GM21515 (cell line): ENCODE data around the gene ATXN10.
"Not testable (repeated sequence)": the region's sequence is repeated elsewhere in the genome, so short reads cannot be mapped to it uniquely, and the experiment has no call there.

ENCODE experiments used
- ATAC-seq: cut with Tn5 transposase; IDR thresholded peaks from one replicate; pipeline ENCODE4 v1.9.1; 2021; ENCODE audit not compliant: unreplicated experiment

ATXN10 gene

DNA sequence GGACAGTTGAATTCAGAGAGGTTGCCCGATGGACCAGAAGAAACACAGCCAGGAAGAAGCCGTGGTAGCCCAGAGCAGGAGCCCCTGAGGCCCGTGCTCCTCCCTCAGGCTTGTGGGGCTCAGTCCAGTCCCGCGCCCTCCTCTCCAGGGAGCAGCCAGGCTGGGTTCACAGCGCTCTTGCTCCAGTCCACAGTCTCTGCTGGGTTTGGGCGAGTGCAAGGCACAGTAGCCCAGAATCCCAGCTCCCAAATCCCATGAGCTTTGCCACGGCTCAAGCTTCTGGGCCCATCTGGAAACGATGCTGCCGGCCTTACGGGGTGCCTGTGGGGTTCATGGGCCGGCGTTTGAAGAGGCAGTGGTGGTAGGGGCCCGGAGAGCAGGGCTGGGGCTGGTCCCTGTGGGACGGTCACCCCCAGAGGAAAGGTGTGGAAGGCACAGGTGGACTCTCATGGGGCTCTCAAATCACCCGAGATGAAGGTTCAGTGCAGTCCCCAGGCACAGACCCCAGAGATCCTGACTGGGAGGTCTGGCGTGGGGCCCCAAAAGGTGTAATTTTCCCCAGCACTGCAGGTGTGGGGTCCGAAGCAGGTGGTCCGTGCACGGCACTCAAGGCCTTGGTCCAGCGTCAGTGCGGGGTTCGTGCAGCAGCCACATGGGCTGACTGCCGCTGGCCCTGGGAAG, 30.6 kb upstream of the ATXN10 start:
- no peak for ATAC-seq

DNA sequence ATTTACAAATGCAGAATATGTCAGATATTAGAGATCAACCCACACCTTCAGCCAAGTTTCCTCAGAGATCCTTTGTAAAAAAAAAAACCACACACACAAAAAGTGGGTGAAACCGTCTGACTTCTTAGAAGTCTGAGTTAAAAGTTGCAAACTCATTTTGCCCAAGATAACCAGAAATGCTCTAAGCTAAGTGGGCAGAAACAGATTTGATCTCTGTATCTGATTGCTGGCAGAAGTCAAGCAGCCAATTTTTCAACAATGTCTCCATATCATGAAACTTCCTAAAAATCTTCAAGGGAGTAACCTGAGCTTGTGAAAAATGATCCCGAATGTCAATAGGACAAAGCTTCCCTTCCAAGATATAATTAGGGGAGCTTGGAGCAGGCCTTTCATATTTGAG, 28.6 kb upstream of the ATXN10 start:
- ATAC-seq: no peak

DNA sequence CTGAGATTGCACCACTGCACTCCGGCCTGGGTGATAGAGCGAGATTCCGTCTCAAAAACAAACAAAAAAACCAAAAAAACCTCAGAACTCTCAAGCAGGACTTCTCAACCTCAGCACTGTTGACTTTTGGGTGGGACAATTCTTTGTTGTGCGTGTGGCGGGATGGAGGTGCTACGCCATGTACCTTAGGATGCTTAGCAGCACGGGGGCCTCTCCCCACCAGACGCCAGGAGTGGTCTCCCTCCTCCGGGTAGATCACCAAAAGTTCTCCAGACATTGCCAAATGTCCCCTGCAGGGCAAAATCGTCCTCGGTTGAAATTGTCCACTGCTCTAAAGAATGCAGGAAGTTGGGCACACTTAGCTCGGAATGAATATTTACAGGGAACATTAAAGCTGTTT, 26.9 kb upstream of the ATXN10 start:
- no peak for ATAC-seq

DNA sequence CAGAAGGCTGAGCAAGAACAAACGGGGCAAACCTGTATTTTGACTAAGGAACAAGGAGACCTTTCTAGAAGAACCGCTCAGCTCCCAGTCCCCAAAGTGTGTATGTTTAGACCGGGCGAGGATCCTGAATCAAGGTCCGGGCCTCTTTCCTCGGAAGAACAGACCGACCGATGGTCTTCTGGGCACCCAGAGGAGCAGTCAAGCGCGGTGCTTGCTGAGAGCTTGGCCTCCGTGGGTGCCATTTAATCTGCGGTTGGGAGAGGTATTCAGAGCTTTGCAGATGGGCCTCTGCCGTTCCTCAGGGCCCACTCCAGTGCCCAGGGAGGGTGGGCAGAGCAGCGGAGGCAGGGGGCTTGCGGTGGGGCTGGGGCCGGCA, 26.5 kb upstream of the ATXN10 start:
- ATAC-seq: no peak

DNA sequence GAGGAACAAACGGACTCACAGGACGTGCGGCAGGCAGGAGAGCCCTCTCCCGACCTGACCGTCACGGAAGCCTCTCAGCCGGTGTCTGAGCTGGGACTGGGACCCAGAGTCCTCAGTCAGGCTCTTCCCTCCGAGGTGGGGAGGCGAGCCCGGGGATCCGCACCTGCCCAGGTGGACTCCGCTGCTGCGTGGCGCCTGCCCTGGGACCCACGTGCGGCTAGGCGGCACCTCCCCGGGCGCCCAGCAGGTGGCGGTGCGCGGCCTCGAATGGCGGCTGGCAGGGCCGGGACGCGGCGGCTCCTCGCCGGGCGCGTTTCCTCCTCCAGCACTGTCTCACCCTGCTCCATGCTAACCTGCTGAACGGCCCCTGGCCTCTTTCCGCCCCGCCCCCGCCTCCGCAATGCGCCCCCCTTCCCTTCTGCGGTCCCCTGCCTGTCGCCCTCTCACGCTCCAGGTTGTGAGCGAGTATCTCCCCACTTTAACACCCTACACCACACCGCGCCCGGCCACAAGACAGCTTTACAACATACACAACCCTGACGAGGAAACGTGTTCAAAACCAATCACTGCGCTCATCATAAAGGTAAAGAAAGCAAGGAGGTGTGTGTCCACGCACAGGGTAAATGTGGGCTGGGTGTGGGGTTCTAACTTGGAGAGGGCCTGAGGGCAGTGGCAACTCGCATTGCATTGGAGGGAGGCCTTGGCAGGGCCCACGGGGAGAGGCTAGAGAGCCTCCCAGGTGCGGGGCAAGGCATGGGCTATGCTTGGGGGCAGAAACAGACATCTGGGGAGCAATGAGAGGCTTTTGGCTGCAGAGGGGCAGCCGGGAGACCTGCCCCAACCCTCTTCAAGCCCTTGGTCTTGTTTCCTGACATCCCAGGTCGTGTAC, 25.9 kb upstream of the ATXN10 start:
- ATAC-seq: no peak

DNA sequence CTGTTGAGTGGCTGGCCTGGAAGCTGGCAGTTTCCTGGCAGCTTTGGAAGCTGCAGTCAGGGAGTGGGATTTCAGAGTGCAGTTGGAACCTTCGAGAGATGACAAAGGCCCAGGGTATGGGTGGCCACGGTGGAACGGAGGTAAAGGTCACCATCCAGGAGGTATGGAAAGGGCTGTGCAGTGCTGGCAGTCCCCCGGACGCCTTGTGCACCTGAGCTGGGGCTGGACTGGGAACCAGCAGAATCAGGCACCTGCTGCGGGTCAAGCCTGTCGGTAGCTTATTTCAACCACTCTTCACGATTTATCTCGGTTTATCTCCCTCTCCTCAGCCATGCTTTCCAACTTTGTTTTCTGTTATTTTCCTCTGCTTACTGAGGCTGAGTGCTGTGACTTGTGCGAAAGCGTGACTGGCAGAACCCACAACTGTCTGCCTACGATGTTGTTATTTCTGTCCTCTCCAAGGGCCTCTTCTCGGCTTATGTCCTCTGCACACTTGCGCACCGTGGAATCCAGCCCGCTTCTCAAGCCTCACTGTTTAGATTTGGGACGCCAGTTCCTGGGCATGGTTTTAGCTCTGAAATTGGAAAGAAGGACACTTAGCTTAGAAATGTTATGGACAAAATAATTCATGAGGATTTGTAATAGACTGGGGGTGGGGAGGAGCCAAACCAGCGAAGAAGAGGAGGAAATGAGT, 24.0 kb upstream of the ATXN10 start:
- no peak for ATAC-seq

DNA sequence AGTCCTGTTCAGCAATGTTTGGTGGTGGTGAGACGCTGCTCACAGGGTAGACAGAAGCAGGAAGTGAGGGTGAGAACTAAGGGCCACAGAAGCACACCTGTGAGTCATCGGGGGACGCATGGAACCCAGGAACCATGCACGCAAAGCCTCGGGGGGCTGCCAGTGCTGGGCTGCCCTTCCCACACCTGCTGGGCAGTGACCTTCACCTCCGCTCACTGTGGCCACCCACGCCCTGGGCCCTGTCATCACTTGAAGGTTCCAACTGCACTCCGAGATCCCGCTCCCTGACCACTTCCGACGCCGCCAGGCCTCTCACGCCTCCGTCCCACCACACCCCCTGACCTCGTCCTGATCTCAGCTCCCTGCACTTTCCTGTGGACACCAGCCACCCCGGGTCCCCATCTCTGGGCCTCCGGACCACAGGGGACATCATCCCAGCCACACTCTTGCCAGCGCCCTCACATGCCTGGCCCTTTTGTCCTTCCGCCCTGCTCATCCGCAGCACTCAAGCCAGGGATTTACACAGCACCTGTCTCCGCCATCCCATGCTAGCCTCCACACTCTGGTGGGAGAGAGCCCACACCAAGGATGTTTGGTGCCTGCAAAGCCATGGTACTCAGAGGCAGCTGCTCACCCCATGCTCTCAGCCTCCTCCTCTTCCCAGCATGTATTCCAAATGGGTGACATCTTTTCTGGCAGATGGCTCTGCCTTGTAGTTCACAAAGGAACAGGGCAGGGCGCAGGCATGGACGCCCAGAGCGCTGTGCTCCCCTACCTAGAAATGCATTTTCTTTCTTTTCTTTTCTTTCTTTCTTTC, 23.1 kb upstream of the ATXN10 start:
- no peak for ATAC-seq

DNA sequence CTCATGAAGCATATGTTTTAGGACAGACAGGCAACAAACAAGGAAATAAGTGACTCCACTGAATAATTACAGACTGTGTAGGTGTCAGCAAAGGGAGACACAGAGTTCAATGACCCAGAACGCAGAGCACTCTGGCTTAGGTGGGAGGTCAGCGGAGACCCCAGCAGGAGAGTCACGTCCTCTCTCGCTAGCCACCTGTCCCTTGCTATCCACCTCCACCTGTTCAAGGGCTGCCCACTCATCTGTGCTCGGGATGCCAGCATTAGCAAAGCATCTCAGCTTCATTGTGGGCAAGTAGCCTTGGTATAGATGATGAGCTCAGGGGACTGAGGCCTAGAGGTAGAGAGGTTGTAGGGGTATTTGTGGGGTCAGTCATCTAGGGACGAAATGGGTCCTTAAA, 21.8 kb upstream of the ATXN10 start:
- no peak for ATAC-seq

DNA sequence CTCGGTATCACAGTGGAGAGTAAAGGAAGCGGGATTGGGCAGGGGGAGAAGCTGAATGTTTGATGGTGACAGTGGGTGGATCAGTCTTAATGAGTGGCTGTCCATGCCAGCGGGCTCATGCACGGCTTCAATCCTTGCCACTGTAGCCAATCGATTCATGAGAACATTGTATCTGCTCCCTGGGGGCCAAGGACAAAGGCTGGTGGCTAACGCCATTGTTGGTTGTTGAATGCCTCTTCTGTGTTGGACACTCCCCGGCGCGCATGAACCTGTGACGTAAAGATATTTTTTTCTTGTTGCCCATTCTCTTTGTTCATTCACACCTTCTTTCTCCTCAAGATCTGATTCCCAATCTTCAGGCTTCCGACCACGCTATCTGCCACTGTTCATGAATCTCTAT, 20.9 kb upstream of the ATXN10 start:
- ATAC-seq: no peak

DNA sequence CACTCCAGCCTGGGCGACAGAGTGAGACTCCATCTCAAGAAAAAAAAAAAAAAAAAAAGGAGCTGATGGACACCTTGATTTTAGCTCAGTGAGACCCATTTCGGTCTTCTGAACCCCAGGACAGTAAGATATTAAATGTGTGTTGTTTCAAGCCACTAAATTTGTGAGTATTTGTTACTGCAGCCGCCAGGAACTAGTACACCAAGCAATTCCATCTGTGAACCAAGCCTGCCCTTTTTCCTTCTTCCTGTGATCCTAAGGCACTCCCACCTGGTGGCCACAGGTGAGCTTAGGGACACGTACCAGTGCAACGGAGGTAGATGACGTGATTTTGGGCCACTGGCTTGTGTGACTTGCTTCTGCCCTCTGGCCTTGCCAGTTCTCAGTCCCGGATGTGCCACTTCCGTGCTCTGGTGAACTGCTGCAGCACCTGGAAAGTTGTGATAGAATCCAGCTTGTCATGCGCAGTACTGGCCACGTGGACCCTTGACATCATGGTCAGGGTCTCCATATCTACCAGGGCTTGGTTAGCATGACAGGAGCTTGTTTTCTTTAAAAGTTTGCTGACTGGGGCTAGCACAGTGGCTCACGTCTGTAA, 19.6 kb upstream of the ATXN10 start:
- no peak for ATAC-seq

DNA sequence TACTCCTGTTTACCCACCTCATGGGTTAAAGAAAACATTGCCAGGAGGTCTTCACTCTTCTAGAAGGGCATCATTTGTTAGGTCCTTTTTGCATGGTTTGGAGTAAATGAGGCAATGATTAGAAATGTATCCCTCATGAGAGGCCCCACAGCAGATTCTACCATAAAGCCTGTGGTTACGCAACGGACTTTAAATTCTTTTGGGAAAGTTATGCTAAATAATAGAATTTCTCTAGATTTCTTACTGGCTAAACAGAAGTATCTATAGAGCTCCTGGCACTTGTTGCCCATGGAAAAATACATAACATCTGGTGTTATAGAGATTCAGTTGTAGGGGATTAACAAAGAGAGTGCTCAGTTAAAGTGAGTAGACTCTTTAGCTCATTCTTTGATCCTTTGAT, 15.1 kb upstream of the ATXN10 start:
- no peak for ATAC-seq

DNA sequence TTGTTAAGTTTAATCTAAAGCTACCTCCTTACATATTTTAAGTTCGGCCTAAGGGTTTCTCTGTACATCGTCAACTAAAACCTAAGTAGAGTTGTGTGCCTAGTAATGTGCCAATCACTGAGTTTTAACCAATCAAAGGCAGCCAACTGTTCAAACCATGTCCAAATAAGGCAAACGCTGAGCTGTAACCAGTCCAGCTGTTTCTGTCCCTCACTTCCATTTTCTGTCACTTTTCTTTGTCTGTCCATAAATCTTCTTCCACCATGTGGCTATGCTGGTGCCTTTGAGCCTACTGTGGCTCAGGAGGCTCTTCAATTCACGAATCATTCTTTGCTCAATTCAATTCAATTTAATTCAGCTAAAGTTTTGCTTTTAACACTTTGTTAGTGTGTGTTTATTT, 13.9 kb upstream of the ATXN10 start:
- ATAC-seq: no peak

DNA sequence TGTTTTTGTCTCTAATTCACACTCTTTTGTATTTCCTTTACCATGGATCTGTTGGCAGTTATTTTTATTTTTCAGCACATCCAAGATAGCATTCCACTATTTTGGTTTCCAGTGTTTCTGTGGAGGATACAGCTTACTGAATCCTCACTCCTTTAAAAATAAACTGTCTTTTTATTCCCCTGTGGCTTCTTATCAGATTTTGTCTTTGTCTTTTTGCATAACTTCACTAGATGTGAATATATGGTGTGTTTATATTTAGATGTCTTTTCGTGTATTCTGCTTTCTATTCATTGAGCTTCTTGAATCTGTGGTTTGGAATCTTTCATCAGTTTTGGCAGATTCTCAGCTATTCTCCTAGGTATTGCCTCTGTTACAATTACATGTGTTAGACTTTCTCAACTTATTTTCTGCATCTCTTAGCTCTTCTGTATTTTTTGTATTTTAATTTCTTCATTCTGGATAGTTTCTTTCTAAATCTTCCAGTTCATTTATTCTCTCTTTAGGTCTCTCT, 7.4 kb upstream of the ATXN10 start:
- ATAC-seq: no peak

DNA sequence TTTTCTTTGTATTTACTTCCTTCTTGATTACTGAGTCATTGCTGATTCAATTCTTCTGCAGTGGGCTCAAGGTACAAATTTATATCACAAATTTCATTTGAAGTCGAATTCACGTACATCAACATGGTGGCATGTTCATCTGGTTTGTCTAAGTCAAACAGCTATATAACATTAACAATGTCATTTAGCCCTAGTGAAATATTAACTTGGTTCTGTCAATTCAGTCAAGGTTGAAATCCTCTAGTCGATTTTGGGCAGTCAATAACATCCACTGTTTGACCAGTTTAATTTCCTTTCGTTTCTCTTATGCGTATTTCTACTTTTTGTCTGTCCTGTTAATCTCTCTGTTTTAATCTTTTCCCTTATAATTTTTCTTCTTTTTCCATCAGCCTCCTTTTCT, 4.1 kb upstream of the ATXN10 start:
- ATAC-seq: no peak

DNA sequence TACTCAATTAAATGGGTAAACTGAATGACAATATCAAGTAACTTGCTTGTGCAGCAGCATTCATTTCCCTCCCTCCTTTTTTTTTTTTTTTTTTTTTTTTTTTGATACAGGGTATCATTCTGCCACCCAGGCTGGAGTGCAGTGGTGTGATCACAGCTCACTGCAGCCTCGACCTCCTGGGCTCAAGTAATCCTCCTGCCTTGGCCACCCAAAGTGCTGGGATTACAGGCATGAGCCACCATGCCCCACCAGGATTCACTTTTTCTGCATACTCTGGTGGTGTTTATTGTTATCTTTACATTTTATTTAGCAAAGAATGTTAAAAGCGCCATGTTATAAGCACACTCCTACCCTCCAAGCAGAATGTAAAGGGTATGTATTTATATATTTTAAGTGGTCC, 1.3 kb upstream of the ATXN10 start:
- ATAC-seq: not testable (repeated sequence)

DNA sequence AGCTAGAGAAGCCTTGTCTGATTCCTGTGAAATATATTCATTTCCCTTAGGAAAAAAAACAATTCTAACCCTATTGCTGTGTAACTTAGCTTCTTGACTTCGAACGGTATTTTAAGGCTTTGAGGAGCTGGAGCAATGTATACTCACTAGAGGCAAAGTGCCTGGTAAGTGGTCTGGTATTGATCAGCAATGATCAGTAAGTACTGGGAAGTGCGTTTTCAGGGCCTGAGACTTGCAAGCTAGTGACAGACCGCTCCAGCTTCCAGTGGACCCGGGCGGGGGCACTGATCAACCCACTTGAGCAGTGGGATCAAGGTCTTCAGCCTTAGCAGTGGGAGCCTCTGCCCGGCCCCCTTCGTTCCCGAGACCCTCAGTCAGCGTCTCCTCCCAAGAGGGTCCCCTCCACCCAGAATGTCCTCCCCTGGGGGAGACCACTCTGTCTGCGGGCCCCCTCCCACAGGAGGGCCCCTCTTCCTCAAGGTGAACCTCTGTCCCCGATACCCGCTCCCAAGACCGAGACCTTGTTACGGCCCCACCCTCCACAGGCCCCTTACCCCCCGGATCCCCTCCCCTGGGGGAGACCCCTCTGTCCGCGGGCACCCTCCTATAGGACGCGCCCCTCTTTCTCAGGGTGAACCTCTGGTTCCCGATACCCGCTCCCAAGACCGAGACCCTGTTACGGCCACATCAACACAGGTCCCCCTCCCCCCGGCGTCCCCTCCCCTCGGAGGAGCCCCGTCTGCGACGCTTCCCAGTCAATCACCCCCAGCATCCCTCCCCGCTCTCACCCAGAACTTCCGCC, 452 bp upstream of the ATXN10 start:
- no peak for ATAC-seq

DNA sequence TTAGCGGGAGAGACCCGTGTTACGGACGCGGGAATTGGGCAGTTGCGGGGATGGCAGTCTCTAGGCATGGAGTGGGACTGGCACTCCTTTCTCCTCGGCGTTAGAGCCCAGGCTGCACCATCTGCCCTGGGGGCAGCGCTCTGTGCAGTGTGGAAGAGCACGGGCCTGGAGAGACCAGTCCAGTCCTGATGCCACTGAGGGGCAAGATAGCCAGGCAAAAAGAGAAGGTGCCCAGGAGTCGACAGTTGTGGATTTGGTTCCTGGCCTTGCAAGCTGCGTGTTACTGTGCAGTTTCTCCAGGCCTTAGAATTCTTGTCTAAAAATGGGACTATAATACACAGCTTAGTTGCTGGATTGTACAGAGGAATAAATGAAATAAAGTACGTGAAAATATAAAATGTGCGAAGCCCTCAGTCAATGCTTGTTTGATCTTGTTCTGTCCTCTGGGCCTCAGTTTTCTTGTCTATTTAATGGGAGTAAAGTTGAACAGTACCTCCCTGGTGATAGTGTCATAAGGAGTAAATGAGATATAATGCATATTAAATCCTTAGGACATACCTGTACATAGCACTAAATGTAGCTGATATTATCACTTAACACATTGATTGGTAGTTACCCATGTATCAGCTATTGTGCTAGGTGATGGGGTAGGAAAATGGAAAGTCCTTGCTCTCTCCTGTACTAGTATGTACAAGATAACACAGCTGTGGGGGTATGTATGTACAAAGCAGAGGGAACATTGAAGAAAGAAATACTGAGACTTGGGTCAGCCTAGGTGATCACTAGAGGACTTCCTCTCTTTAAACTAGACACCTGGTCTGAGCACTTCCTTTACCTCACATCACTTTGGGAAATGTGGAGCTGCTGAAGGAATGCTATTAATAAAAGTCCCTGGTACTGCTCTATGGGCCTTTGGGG, 1.2 kb downstream of the ATXN10 start:
- ATAC-seq: peak; percentile 6

DNA sequence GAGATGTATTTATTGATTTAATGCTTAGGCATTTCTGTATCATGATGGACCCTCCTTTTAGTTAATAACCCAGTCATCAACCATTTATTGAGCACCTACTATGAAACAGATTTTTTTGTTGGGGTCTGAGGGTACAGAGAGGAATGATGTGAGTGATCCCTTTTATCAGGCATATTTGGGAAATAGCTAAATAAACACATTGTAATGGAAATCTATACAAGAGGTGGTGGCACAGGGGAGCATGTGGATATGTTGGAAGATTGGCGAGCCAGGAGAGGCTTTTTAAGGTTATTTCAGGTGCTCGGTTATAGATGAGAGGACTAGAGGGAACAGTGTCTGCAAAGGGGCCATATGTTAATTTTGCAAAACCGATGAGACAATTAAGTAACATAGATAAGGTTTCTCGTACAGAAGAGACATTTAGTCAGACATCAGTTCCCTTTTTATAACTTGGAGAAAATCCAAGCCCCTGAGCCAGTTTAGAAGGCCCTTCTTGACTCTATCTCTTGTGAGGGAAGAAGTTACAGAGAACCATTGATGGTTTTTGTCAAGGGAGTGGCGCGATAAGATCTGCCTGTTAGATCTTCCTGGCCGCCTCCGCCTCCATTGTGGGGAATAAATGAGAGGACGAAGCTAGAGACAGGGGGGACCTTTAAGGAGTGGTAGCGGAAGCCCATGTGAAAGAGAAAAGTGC, 2.0 kb downstream of the ATXN10 start:
- ATAC-seq: no peak
